ENCODE results near the gene IL9R.
"Not testable (repeated sequence)": the region's sequence is repeated elsewhere in the genome, so short reads cannot be mapped to it uniquely, and the experiment has no call there.

Gene IL9R, protein sequence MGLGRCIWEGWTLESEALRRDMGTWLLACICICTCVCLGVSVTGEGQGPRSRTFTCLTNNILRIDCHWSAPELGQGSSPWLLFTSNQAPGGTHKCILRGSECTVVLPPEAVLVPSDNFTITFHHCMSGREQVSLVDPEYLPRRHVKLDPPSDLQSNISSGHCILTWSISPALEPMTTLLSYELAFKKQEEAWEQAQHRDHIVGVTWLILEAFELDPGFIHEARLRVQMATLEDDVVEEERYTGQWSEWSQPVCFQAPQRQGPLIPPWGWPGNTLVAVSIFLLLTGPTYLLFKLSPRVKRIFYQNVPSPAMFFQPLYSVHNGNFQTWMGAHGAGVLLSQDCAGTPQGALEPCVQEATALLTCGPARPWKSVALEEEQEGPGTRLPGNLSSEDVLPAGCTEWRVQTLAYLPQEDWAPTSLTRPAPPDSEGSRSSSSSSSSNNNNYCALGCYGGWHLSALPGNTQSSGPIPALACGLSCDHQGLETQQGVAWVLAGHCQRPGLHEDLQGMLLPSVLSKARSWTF

DNA sequence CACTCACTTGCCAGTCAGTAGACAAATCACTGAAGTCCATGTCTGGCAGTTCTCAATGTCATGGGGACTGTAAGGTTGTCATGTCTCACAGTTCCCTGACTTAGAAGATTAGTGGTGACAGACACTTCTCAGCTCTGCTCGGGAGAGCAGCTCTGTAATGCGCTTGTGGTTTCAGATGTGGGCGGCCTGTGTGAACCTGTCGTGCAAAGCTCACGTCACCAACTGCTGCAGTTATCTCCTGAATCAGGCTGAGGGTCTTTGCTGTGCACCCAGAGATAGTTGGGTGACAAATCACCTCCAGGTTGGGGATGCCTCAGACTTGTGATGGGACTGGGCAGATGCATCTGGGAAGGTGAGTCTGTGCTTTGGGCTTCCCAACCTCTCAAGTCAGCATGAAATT is at the start of gene IL9R:
IL9R (plus strand) TSS at position 261 of the 400 bp plus-strand sequence; CDS start at position 325, 64 bp downstream.
- DNase-seq (ENCODE audit: low read depth), result no peak

DNA sequence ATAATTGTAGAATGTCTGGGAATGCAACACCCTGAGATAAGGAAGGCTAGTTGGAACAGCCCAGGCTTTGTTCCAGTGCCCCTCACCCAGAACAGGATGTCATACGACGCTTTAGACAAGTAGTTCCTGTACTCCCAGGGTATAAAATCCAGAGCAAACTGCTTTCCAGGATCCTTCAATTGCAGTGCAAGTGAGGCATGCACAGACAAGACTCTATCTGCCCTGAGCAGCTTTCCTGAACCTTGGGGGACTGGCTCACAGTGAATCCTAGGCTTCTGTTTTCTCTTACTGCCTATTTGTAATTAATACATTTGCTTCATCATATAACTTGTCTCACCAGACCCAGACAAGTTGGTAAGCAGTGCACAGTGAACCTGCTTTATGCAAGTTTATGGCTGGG is 48.4 kb upstream of the IL9R start:
- DNase-seq (ENCODE audit: low read depth), result no peak

DNA sequence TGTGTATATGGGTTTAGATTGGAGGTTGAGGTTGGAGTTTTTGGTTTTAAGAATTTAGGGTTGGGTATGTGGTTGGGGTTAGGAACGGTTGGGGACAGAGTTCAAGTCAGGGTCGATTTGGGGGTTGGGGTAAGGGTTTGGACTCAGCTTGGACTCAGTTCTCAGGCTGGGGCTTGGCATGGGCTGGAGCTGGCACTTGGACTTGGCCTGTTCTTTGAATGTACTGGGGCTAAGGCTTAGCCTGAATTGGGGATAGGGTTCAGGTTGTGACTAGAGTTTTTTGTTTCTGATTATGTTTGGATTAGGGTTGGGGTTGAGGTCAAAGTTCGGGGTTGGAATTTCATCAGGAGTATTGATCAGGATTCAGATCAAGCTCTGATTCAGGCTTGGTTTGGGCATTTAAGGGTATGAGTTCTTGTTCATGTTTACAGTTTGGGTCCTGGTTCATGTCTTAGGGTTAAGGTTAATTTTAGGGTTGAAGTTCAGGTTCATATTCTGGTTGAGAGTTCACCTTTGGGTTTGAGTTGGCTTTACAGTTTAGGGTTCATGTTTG is 46.2 kb upstream of the IL9R start:
- no peak for DNase-seq (ENCODE audit: low read depth)

DNA sequence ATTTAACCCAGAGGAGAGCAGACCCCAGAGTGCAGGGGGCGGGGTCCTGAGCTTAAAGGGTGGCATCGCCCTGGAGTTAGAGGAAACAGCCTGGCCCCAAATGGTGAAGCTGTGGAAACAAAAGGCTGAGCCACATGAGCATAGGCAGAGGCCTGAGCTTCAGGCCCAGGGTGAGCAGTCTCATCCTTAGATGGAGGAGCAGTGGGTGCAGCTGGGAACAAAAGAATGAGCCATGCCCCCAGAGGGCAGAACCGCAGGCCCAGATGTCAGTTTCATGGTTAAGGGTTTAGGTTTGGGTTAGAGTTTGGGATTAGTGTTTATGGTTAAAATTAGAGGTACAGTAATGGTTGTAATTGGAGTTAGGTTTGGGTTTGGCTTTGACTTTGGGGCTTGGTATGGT is 44.4 kb upstream of the IL9R start:
- DNase-seq (ENCODE audit: low read depth), result no peak

DNA sequence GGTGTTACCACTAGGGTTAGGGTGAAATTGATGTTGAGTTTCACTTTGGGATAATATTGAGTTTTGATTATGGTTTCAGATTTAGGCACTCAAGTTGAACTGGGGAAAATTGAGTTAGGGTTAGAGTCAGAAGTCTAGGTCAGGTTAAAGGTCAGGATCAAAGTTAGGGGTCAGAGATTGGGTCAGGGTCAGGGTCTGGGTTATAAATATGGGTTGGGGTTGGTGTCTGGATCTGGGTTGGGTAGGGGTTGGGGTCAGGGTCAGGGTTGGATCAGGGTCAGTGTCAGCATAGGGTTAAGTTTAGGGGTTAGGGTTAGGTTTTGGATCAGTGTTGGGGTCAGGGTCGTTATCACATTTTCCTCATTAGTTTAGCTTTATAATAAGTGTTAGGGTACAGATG is 42.7 kb upstream of the IL9R start:
- DNase-seq (ENCODE audit: low read depth), result no peak

DNA sequence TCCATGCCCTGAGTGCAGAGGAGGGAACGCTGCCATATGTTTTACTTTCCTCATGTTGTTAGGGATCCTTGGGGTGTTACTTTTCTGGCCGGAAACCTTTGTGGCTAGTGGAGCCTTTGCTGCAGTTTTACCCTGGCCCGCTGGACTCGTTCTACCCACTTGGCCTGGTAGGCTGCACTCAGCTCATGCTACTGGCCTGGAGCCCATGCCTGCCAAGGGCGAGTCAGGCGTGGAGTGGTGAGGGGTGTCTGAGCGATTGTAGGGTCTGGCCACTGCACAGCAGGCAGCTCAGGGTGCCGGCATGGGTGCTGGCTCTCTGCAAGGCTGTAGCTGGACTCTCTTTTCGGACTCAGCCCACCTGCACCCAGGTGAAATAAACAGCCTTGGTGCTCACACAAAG is 41.4 kb upstream of the IL9R start:
- no peak for DNase-seq (ENCODE audit: low read depth)

DNA sequence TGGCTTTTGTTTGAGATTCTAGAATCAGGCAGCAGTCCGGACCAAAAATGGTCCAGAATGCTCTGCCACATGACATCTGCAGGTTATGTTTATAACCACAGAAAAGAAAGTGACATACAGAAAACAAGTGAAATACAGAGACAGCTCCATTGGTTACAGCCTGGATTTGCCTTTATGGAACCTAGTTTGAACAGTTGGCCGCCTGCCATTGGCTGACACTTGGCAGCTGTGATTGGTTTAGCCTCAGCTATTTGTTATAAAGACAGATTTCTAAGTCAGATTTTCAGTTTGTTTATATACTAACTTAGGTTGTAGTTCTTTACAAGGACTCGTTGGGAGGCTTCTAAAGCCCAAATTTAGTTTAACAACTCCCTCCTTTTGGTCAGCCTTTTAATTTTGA is 40.8 kb upstream of the IL9R start:
- no peak for DNase-seq (ENCODE audit: low read depth)

DNA sequence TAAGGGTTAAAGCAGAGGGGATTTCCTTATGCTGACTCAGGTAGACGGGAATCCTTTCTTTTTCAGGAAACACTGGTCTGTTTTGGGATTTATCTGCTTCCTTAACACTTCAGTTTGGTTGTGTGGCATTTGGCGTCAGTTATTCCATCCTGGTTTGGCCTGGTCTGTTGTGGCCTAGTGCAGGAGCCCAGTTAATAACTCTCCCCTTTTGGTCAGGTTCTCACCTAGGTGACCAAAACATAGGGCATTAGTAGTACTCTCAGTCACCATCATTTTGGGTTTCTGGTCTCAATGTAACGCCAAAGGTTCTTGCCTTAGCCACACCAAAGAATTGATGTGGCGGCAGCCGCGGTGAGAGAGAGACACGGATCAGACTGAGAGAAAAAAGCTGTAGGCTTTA is 39.7 kb upstream of the IL9R start:
- no peak for DNase-seq (ENCODE audit: low read depth)

DNA sequence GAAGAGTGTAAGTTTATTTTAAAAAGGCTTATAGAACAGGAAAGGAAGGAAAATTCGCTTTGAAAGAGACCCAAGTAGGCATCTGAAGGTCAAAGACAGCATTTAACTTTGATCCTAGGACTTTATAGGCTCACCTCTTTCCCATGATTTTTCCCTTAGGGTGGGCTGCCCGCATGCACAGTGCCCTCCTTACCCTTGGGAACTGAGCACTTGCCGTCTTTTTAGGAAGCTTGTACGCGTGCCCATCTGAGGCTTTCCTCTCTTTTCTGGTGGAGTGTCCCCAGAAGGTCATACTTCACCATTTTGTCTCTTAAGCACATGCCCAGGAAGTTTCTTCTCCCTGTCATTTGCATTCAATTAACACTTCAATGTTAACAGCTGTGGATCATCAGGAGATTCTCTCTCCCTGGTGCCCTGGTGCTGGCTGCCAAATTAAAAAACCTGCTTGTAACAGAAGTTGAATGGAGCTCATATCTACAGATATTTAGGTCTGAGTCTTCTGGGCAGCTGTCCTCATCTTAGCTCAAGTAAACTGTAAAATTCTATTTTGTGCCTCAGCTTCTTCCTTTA is 38.4 kb upstream of the IL9R start:
- DNase-seq (ENCODE audit: low read depth), result no peak

DNA sequence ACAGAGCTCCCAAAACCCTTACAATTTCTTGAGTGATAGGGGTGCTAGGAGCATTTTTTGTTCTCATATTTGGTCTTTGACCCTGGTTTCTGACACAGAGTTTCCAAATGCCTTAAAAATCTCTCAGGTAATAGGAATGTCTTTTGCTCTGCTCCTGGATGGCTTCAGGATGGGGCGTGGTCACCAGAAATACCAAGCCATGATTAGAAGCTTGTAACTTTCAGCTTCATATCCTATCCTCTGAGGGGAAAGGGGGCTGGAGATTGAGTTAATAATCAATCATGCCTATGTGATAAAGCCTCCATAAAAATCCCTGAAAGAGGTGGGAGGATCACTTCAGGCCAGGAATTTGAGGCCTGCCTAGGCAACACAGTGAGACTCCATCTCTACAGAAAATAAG is 34.6 kb upstream of the IL9R start:
- no peak for DNase-seq (ENCODE audit: low read depth)

DNA sequence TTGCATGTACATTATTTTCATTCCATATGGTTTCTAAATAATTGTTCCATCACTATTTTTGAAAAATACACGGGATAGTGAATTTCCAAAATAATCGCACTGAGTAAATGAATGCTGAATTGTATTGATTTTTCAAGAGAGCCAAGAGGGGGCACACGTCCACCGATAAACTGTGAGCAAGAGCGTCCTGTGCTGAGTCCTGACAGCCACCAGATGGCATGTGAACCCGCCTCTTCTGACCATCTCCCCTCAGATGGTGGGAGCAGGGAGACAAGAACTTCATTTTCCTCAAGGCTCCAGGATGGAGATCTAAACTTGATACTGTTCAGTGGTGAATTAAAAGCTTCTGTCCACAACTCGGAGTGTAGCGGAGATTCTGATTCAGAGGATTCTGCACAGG is 30.6 kb upstream of the IL9R start:
- DNase-seq (ENCODE audit: low read depth), result no peak

DNA sequence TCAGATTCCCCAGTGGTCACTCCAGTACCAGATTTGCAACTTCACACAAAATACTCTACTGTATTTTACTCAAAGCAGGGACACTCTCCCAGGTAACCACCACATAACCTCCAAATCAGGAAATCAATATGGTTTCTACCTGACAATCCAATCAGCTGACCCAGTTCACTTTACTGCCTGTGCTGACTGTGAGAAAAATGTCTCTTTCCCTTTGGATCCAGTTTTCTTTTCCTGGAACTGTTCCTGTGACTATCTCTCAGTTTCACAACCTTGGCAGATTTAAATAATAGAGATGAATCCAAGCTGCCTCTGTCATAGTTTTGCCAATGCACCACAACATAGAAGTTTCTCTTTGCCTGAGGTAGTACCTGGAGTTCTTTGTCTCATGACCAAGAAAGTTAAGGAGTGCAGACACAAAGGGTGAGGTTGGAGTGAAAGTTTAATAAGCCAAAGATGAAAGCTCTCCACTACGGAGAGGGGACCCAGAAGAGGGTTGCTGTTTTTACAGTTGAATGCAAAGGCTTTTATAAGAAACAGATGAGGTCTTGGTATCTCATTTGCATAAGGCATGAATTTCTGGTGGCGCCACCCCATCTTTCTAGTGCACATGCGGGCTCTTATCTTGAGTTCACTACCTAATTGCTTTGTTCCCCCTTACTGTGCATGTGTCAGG is 29.7 kb upstream of the IL9R start:
- no peak for DNase-seq (ENCODE audit: low read depth)

DNA sequence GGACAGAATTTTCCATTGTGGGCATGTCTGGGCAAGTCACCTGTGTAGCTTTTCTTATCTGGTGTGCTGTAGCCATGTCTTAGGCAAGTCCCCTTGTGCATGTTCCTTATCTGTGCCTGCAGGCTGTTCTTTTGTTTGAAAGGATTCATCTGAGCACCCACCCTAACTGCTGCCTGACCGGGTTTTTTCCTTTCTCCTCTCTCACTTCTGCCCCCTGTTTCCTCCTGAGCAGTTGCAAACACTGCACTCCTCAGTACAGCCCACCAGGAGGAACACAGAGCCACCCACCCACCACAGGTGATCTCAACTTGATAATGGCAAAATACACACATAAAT is 29.2 kb upstream of the IL9R start:
- no peak for DNase-seq (ENCODE audit: low read depth)

DNA sequence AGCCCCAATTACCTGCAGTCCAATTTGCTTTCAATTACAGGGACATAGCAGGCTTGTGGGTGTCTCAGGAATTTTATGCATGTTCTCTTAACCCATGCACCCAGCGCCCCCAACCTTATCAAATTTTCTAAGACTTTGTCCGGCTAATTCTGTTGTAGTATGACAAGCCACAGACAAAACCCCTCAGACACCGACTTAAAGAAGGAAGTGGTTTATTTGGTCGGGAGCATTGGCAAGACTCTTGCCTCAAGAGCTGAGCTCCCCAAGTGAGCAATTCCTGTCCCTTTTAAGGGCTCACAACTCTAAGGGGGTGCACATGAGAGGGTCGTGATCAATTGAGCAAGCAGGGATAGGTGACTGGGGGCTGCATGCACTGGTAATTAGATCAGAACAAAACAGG is 28.7 kb upstream of the IL9R start:
- DNase-seq (ENCODE audit: low read depth), result no peak

DNA sequence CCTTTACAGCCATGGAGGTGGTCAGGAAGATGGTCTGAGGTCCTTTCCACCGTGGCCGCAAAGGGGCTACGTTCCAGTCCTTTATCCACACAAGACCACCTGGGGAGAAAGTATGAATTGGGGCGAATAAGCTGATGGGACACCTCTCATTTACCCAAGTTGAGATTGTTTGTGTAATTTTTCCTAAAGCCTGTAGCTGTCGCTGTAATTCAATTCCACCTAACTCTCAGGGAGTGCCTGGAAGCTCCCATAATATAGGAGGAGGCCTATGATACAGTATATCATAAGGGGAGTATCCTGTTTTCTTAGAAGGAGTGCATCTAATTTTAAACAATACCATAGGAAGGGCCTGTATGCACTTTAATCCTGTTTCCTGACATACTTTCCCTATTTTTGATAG is 25.8 kb upstream of the IL9R start:
- DNase-seq (ENCODE audit: low read depth), result not testable (repeated sequence)

DNA sequence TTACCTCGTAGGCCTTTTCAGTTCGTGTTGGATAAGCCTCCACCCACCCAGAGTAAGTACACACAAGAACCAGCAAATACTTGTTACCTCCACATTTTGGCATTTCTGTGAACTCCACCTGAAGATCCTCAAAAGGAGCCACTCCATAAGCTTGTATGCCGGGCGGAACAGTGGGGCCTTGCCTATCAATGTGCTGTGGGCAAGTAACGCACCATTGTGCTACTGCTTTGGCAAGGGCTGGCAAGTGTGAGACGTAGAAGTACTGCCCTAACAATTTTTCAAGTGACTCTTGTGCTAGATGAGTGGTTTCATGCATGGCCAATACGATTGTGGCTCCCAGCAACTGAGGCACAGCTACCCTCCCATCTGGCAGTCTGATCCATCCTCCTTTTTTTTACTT is 25.3 kb upstream of the IL9R start:
- DNase-seq (ENCODE audit: low read depth), result not testable (repeated sequence)

DNA sequence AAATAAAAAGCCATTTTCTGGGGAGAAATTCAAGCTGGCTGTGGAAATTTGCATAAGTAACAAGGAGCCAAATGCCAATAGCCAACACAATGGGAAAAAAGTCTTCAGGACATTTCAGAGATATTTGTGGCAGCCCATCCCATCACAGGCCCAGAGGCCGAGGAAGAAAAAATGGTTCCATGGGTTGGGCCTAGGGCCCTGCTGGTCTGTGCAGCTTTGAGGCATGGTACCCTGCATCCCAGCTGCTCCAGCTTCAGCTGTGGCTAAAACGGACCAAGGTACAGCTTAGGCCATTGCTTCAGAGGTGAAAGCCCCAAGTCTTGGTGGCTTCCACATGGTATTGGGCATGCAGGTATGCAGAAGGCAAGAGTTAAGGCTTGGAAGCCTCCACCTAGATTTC is 14.2 kb upstream of the IL9R start:
- DNase-seq (ENCODE audit: low read depth), result no peak

DNA sequence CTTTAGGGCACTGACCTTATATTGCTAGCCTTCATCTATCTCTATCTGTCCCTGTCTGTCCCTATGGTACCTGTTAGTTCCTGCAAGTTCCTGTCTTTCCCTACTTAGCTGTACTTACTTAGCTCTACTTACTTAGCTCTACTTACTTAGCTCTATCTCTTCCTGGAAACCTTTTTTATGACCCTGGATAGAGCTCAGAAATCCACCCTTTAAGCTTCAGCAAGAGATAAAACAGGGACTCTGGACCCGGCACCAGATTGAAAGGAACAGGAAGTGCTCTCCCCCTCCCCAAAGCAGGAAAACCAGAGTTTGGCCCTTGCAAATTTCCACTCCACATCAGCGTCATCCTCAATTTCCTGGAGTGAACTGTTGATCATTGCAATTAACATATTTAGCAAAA is 12.3 kb upstream of the IL9R start:
- no peak for DNase-seq (ENCODE audit: low read depth)

DNA sequence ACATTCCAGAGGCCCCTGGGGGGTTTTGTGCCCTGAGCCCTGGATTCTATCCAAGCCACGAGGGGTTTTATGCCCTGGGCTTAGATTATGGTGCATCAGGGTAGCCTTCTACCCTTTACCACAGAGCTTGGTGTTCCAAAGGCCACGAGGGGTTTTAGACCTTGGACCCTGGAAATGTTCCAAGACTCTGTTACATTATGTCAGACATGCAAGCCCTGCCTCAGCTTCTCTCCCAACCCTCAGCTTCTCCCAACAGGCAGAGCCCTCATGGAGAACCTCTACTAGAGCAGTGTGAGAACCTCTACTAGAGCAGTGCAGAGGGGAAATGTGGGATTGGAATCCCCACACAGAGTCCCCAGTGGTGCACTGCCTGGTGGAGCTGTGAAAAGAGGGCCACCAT is 10.5 kb upstream of the IL9R start:
- DNase-seq (ENCODE audit: low read depth), result not testable (repeated sequence)

DNA sequence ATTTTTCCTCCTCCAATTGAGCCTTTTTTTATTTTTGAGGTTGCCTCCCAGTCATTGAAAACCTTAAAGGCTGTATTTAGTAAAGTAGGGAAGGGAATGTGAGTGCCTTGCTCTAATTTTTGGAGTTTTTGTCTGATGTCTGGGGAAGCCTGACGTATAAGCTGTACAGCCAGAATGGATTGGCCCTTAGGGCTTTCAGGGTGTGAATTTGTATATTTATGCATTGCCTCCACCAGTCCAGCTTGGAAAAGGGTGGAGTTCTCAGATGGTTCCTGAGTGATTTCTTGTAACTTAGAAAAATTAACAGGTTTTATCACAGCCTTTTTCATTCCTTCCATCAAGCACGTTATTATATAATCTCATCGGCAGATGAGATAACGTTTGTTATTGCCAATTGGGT is 8.6 kb upstream of the IL9R start:
- DNase-seq (ENCODE audit: low read depth), result no peak

DNA sequence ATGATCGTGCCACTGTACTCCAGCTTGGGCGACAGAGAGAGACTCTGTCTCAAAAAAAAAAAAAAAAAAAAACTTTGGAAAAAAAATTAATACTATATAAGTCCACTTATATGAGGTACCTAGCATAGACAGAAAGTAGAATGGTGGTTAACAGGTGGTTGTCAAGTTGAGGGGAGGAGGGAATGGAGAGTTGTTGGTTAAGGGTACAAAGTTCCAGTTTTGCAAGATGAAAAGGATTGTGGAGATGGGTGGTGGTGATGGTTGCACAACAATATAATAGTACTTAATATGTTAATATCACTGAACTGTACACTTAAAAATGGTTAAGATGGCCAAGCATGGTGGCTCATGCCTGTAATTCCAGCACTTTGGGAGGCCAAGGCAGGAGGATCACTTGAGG is 4.1 kb upstream of the IL9R start:
- DNase-seq (ENCODE audit: low read depth), result no peak

DNA sequence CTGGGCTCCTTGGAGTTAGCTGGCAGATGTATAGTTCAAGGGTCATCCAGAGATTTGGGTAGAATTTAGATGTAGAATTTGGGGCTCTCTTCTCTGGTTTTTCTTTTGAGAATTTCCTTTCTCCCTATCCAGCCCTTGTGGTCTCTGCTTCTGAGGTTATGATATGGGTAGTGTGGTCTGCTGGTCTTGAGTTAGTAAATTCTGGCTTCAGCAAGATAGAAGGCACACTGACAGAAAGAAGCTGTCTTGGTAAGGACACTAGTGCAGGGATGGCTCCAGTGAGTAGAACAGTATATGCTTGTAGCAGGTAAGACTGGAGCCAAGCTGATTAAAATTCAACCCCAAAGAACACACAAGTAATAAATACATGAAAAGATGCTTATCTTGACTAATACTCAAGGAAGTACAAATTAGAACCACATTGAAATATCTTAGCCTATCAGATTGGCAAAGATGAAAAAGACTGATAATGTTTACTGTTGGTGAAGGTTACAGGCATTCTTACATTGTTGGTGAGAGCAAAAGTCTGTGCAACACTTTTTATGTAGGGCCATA is 2.1 kb upstream of the IL9R start:
- no peak for DNase-seq (ENCODE audit: low read depth)

DNA sequence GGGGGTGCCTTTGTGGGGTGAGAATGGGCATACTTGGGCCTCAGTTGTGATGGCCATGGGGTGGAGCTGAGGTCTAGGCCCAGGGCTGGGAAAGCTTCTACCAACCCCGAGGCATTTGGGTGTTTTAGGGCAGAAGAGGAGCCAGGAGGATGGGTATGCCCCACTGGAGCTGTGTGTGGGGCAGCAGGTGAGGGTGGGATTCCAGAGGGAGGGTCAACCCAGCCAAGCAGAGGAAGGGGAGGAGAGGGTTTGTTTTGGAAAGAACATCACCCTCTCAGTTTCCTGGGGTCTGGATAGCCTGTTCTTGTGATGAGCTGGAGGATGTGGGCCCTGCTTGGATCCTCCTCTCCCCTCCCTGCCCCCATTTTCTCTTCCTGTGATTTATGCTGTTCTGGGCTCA is 620 bp downstream of the IL9R start:
- DNase-seq (ENCODE audit: low read depth), result no peak

All from fibroblast of gingiva (primary cell).